Effector CD8-positive, alpha-beta T cell (primary cell): ENCODE results near the gene IL12RB2.
"Not testable (repeated sequence)": the region's sequence is repeated elsewhere in the genome, so short reads cannot be mapped to it uniquely, and the experiment has no call there.

Experiments used
- DNase-seq: peaks from one replicate; lab custom pipeline; 2025; lab: John Stamatoyannopoulos, UW

Gene IL12RB2

DNA sequence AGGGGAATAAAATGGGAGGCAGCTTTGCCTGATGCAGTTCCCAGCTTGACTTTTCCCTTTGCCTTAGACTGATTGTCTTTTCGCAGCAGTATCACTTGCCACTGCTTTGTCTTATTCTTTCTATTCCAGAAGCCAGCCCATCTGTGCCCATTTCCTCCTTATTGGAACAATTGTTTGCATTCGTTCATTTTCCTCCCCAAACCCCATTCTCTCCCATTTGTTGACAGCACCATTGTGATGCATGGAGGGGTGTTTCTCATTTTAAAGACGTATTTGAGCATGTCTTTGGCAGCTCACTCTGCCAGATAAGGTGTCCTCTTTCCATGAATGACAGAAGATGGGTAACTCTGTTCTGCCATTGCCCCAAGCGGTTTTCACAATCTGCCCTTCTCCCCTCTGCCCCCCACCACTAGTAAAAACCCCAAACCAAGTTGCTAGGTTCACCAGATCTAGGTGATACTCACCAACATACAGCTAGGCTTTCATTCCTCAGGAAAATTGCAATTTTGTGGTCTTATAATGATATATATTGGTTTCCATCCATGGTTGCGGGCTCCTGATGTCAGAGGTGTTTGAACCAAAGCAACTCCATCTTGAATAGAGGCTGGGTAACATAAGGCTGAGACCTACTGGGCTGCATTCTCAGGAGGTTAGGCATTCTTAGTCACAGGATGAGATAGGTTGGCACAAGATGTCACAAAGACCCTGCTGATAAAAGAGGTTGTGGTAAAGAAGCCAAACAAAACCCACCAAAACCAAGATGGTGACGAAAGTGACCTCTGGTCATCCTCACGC lies 91.7 kb downstream of the IL12RB2 start:
- DNase-seq: no peak

DNA sequence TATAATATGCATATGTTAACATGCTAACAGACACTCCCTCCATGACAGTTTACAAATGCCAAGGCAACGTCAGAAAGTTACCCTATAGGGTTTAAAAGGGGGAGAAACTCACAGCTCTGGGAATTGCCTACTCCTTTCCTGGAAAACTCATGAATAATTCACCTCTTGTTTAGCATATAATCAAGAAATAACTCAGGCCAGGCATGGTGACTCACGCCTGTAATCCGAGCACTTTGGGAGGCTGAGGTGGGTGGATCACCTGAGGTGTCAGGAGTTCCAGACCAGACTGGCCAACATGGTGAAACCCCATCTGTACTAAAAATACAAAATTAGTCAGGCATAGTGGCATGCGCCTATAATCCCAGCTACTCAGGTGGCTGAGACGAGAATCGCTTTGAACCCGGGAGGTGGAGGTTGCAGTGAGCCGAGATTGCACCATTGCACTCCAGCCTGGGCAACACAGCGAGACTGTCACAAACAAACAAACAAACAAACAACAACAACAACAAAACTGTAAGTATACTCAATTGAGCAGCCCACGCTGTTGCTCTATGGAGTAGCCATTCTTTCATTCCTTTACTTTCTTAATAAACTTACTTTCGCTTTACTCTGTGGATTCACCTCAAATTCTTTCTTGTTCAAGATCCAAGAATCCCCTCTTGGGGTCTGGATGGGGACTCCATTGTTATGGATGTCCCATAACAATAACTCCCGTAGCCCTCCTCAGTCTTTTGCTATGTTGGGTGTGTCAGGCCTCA lies 92.5 kb downstream of the IL12RB2 start:
- not testable (repeated sequence) for DNase-seq

DNA sequence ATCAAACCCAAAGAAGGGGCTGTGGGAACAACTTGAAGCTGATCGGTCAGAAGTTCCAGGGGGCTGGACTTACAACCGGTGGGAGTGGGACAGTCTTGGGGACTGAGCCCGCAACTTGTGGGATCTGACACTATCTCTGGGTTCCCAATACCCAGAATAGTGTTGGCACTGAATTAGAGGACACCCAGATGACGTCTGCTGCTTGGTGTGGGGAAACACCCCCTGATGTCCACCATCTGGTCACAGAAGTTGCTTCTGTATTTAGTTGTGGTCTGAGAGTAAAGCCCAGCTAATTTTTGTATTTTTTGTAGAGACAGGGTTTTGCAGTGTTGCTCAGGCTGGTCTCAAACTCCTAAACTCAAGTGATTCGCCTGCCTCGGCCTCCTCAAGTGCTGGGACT lies 93.8 kb downstream of the IL12RB2 start:
- DNase-seq: no peak

DNA sequence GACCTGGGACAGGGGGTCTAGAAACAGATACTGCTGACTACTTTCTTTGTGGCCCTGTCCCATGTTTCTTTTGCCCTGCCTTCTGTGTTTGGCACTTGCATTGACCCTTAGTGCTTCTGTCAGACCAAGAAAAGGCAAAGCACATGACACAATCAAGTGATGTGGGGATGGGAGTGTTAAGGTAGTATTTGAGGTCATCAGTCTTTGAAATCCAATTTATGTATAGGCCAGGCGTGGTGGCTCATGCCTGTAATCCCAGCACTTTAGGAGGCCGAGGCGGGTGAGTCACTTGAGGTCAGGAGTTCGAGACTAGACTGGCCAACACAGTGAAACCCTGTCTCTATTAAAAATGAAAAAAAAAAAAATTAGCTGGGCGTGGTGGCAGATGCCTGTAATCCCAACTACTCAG lies 96.5 kb downstream of the IL12RB2 start:
- DNase-seq: no peak

DNA sequence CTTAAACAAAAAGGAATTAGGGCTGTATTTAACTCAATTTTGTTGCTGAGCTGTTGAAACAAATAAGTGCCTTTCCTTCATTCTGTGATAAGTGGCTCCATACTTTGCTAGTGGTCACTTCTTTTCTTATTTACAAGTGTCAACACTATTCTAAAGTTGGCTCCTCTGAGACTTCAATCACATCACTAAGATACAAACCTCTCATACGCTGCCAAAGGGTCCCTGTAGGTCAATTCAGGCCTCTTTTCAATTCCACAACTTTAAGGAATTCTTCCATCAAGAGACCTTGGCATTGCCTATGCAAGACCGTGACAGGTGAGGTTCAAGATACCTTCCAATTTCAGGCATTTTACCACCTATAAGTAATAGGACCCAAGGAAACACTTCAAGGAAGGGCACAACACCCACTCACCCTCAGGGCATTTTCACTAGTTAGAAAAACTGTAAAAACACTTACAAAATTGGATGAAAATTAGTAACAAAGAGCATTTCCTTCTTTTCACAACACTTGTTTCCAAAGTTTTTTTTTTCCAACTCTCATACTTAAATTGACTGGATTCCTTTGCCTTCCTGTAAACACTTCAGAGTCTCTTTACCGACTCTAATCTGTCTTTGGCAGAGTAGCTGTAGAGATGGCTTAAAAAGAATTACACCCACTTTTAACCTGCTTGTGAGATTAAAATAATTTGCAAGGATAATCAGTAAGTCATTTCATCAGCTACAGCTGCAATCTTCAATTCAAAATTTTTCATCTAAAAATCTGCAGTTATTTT lies 98.0 kb downstream of the IL12RB2 start:
- no peak for DNase-seq

DNA sequence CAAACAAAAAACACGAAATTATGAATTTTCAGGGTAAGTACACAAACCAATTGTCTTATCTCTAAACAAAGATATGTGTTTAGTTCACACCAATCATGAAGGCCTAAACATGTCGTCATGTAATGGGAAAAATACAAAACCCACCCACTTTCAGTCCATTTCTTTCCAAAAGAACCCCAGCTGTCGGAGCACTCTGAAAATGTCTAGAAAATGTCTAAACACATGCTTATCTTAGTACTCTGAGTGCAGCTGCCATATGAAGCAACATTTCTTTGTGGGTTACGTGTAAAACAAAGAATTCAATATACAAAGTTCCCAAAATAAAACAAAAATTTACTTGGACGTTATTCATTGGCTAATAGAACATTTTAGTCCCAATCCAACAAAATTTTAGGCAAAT lies 99.8 kb downstream of the IL12RB2 start:
- no peak for DNase-seq

DNA sequence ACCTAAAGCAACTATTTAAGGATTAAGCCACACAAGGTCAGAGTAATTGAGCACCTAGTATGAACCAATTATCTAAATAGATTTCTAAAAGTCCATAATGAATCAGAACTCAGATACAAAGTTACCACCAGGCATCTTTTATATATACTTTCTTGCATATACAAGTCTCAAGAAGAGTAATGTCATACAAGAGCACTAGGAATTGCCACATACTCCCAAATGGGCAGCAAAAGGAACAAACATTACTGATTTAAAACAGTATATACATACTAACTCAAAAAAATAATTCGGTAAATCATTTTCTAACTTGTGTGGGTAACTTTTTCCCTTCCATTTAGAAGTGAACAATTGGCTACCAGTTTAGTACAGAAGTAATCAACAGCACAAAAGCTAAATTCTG lies 100.5 kb downstream of the IL12RB2 start:
- no peak for DNase-seq

DNA sequence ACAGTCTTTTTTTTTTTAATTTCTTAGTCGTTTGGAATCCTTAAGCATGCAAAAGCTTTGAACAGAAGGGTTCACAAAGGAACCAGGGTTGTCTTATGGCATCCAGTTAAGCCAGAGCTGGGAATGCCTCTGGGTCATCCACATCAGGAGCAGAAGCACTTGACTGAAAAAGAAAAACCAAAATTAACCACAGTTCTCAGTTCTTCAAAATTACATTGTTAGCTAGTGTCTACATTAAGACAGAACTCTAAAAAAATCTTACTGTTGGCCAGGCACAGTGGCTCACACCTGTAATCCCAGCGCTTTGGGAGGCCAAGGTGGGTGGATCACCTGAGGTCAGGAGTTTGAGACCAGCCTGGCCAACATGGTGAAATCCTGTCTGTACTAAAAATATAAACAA lies 105.4 kb downstream of the IL12RB2 start:
- DNase-seq: not testable (repeated sequence)

DNA sequence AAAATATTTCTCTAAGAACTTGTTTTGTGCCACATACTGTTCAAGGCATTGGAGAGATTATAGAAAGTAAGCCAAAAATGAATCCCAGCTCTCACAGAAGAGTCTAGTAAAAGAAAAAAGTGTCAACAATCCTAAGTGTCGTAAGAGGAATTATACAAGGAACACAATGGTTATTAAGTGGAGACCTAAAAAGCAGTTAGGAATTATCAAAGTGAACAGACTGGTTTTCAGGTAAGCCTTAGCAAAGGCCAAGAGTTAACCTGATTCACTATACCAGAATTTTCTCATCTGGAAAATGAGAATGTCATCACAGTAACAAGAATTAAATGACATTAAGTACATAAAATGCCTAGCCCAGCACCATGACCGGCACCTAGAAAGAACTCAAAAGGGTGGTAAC lies 106.9 kb downstream of the IL12RB2 start:
- DNase-seq: no peak

DNA sequence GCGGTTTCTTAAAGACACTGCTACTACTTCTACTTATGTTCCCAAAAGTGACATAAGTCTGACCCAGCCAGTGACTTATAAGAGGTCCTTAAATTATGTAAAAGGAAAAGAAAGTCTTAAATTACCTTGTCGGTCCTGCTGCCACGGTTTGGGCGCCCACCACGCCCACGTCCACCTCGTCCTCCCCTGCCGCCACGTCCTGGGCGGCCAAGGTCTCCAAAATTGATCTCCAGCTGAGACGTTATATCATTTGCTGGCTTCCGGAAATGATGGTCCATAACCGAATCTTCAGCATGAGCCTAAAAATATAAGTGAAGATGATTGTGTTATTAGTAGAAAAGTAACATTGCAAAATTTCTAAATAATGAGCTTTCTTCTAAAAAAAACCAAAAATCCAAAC lies 107.4 kb downstream of the IL12RB2 start:
- DNase-seq: no peak

DNA sequence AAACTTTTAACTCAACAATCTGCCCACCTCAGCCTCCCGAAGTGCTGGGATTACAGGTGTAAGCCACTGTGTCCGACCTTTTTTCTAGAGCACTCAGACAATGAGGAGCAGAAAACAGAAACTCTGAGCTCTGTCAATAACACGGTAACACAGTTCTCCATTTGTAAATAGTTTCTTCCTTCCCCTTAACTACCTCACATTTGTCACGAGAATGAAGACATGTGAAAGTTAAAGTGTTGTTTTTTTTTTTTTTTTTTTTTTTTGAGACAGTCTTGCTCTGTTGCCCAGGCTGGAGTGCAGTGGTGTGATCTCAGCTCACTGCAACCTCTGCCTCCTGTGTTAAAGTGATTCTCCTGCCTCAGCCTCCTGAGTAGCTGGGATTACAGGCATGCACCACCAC lies 110.1 kb downstream of the IL12RB2 start:
- not testable (repeated sequence) for DNase-seq

DNA sequence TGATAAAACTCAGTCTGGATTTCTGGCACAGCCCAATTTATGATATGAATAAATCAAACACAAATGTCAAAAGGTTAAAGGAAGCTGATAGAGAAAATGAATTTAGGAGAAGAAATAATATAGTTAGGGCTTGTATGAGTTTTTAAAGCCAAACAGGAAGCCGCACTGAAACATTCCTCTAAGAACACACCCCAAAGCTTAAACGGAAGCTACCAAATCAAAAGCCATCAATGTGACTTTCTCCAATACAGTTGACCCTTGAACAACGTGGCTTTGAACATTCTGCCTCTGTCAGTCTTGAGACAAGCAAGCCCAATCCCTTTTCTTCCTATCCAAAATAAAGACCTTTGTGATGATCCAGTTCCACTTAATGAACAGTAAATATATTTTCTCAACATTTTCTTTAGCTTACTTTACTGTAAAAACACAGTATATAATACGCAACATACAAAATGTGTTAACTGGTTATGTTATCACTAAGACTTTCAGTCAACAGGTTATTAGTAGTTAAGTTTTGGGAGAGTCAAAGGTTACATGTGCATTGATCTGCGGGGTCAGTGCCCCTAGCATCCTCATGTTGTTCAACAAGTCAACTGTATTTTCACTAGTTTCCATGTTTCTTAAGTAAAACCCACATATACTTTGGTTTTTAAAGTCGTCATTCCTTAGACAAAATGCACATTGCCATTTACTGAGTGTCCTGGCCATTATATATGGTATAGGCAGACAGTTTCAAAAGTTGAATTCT lies 111.3 kb downstream of the IL12RB2 start:
- DNase-seq: no peak

DNA sequence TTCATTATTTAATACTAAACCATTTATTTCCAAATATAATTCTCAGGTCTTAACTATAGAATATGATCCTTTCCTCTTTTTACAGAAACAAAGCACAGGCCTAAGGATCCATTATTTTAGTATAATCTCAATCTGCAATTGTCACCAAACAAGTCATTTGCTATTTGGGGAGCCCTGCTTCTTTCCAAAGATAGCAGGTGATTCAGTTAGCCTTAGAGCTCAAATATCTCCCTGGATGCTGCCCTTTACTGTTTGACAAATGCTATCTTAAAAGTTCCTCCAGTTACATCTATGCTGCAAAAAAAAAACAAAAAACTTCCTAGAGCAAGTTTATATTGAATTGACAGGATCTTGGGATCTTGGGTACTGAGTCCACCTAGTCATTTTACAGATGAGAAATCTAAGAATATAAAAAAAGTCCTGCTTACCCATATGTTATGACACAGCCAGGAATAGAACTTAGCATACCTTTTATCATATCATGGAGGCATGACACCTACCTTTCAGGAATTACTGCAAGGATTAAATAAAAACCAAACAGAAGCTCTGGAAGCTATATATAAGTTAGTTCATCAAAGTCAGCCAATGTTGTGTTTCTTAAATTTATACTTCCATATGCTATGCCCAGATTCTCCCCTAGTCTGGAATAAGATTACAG lies 113.3 kb downstream of the IL12RB2 start:
- no peak for DNase-seq

DNA sequence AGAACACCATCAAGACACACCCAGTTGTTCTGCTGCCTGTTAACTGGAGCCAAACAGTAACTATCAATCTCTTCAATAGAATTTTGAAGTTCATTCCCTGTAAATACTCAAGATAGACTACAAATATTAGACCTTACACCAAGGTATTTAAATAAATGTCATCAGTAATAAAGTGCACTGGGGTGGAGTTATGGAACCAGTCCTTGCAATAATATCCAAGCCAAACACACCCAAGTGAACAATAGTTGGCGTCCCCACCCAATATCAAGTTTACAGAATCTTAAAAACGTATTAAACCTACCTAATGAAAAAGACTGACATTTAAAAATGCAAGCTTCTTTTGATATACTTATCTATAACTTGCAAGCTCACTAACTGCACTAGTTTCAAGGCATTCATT lies 119.8 kb downstream of the IL12RB2 start:
- no peak for DNase-seq

DNA sequence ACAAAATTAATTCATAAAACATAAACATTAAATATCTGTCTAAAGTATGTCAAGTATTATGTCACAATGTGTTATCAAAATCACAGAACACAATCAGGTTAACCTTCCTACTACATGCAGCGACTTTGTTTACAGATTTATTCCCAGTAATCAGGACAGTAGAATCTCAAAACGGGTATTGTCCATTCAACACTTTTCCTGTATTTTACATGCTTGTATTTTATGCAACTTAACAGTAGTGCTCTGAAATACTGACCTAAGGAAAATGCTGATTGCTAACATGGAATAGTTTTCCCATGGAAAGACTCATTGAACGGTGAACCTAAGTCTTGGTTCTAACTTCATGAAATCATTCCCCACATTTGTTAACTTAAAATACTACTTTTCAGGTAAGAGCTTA lies 120.3 kb downstream of the IL12RB2 start:
- DNase-seq: no peak

DNA sequence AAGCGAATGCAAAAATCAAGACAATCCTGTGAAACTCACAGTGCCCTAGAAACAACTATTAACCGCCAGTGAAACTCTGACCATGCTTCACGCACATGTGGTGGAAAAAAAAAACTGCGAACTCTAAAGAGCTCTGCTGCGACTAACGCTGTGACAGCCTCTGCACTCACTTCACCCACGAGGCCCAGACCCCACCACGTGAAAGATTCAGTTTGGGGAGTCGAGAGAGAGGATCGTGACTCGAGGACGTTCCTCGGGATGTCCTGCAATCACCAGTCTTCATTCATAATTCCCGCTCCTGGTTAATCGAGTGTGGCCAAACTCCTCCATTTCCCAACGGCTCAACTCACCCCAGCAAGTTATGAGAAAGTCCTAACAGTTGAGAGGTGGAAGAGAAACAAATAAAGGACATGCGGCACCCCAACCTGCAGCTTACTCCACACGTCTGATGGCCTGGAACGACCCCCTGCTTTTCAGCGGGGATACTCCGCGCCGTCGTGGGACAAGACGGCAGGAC lies 121.4 kb downstream of the IL12RB2 start:
- no peak for DNase-seq

DNA sequence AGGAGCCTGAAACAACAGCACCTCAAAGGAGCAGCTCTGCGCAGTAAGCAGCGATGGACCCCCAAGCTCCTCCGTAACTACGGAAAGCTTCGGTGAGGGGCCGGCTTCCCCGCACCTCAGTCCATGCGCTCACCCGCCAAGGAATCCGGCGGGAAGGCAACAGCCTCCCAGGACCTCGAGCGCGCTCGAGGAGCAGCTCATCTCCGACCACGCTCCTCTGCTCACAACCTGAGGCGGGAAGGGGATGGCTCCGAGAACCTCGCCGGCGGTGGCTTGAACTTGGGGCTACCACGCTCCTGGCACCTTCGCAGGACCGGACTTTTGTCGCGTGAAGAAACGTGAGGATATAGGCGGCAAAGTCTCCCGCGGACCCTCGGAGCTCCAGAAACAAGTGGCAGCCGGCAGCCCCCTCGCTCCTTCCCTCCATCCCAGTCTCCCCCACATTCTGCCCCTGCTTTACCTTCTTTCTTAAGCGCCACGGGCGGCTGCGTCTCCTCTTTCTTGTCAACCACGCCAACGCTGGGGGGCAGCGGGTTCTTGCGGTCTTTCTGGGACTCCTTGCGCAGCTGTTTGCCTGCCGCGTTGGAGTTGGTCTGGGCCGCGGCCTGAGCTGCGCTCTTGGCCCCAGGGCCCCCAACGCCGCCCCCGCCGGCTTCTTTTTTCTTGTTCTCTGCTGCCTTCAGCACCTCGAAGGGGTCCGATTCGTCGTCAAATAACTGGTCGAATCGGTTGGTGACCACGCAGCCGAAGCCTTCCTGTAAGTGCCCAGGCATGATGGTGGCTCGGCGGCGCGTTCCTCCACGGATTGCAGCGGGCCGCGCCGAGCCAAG lies 122.1 kb downstream of the IL12RB2 start:
- no peak for DNase-seq

DNA sequence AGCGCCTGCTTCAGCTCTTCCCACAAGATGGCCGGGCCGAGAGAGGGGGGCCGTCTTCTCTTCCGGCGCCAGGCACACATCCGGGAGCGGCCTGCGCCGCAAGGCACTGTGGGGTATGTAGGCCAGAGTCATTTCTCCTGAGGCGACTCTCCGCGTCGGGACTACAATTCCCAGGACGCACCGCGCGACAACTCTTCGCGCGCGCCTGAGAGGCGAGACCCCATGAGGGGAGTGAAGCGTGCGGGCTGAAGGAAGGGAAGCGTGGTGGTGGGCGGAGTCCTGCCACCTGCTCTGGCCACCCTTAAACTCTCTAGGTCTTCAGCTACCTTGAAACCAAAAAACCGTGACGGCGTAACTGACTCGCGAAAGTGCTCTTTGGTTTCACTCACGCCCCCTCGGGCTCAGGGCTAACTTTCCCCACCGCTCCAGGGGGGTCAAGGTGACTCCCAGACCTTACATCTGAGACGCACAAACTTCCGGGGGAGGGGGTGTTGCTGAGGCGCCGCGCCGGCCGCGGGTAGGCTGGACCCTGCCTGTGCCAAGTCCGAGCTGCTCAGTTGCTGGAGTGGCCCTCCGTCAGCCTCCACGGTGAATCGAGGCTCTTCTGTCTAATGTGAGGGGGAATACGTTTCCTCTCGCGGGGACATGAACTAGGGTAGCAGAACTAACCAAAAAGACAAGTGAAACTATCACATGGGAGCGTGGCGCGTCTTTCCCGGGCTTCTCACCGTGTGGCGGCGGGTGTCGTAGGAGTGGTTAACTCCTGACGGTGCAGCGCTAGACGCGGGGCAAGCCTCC lies 122.9 kb downstream of the IL12RB2 start, which contains the start of gene SERBP1:
Gene SERBP1, minus strand, starts transcription at position 45 of the 798 bp plus-strand sequence. CDS start 102 bp downstream, outside the sequence.
- DNase-seq: peak; percentile 93

DNA sequence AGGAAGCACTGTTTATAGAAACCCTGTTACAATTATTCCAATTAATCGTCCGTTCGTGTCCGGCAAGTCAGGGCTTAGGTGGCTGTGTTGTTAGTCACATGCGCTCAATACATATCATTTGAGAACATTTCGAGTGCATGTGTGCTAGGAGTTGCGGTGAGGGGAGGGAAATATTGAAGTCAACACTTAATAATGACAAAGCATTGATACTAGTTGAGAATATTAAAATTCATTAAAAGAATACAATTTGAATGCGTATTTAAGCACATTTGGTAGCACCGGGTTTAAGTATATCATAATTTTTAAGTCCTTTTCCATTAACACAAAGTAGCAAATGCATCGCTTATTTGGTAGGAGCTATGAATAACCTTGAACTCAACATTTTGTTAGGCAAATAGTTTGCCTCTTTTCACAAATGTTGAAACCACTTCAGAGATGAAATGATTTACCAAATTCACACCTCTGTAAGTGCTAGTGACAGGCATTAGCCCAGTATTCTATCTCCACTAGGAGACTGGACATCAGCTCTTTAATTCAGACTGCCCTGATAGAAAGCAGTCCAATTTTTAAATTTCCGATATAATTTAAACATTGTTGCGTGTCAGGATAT lies 123.6 kb downstream of the IL12RB2 start:
- no peak for DNase-seq
